Skin epidermis (tissue), 12 donors: ENCODE data around the gene PRSS22.

Experiments
- H3K27ac ChIP-seq, 21 experiments: fragments of 200-600 bp; sonication (generic) in 11 of 21; one replicate each; pipeline ENCODE4 v1.5.0; 2020; ENCODE audit warnings: mild to moderate bottlenecking in 3 of 21, inconsistent platforms in 2 of 21, moderate library complexity in 2 of 21
- H3K4me3 ChIP-seq, 7 experiments: fragments of 200-600 bp; sonication (generic) in 2 of 7; one replicate each; pipeline ENCODE4 v1.5.0; 2020; ENCODE audit warnings: inconsistent platforms in 2 of 7, mild to moderate bottlenecking in 2 of 7, moderate library complexity in 1 of 7

Gene PRSS22

DNA sequence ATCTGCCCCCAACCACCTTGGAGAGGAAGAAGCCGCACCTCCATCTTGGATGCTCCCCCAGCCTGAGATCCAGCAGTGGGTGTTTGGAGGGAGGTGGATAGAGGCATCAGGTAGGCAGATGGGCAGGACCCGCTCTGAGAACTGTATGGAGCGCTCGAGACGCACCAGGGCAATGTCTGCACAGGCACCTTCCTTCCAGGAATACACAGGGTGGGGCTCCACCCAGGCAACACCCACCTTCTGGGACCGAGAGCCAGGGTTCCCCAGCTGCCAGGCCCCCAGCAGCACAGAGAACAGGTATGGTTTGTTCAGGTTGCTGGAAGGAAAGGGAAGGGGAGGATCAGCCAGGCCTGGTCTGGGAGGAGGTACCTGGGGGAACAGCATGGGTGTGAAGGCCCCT, 2.4 kb downstream of the PRSS22 start:
- Histone ChIP-seq H3K27ac (peak overlapping the region in 10 of 21 experiments; percentile 10 to 80 (median 58)), H3K4me3 (peak overlapping the region in 1 of 7 experiments; percentile 21)

DNA sequence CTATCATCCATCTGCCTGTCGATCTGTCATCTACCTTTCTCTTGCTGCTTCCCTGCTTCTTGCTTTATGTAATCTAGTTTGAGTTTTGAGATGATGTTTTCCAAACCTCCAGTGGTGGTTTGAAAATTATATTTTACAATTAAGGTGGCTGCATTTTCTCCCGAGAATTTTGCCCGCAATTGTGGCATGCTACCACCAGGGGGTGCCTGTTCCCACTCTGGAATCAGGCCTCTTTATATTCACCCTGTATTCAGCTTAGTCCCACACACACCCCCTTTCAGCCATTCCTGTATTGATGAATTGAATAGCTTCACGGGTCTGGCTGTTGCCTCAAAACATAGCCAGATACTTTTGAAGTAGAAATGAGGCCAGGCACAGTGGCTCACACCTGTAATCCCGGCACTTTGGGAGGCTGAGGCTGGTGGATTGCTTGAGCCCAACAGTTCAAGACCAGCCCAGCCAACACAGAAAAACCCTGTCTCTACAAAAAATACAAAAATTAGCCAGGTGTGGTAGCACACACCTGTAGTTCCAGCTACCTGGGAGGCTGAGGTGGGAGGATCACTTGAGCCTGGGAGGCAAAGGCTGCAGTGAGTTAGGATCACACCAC, 3.2 kb downstream of the PRSS22 start:
- no peak overlapping the region for H3K4me3 ChIP-seq
- H3K27ac ChIP-seq = peak overlapping the region in 1 of 21 experiments; percentile 77

DNA sequence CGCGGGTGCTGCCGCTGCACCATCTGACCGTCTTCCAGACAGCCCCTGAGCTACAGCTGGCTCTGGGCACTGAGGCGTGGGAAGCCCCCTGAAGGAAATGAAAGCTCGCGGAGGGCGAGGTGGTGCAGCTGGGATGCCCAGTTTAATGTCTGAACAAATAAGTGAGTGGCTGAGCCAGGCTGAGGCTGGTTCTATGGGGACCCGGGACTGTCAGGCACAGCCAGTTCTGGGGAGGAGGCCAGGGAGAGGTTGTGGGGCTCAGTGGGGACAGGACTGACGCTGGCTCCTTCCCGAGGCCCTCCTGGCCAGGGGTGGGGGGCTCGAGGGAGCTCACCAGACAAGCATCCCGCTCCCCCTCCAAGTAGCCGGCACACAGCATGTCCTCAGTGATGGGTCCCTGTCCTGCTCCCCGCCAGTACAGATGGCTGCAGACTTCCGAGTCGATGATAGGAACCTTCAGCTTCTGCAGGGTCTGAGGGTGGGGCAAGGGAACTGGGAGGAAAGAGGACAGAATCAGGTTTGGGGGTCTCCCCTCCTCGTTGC, 4.4 kb downstream of the PRSS22 start:
- Histone ChIP-seq H3K27ac (no peak overlapping the region), H3K4me3 (no peak overlapping the region)

DNA sequence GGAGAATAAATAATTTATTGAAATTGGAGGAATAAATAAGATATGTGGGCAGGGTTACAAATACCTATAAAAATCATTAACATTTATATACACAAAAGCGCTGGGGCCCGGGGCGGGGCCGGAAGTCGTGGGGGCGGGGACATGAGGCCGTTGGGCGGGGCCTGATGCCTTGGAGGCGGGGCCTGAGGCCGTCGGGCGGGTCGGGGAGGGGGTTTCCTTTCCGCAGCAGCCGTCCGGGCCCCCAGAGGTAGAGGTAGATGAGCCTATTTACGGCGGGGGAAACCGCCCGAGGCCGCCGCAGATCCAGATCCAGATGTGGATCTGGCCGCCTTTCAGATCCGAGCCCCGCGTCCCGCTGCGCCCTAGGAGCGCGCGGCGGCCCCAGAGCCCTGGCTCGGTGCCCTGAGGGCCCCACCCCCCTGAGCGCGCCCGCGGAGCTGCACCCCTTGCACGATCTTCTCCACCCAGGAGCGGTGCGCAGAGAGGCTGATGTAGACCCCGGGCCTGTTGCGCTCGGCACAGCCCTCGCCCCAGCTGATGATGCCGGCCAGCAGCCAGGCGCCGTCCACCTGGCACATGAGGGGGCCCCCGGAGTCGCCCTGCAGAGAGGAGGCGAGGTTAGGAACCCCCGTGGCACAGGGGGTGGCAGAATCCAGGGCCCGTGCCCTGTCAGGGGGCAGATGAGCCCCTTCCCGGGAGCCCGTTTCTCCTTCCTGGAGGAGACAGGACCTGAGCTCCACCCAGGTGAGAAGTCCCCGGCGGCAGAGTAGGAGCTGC, 5.1 kb downstream of the PRSS22 start:
- Histone ChIP-seq H3K4me3 (no peak overlapping the region), H3K27ac (no peak overlapping the region)

DNA sequence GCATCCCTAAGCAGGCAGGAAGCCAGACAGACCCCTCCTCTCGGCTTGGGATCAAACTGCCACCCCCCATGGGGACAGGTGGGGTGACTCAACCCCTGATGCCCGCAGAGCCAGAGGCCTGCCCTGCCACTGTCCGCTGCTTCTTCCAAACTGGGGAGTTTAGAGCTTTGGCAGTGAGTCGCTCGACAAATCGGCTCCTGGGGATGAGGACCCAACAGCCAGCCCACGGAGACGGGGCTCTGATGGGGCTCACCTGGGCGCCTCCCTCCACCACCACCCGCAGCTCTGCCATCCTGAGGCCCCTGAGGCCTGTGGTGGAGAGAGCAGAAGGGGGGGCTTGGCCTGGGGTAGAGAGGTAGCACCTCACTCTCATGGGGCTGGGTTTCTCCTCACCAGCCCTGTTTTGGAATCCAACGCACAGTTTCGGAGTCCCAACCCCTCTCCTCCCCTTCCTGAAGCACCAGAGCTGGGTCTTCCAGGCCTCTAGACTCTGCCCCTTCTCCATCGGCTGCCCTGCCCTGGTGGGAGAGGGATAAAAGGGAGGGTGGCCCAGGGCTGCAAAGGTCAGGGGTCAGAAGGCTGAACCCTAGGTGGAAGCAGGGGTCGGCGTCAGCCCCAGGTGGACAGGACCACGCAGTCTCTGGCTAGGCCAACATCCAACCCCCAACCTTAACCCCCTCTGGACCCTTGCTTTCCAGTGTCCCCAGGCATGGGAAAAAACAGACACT, 5.8 kb downstream of the PRSS22 start:
- Histone ChIP-seq H3K4me3 (no peak overlapping the region), H3K27ac (no peak overlapping the region)

DNA sequence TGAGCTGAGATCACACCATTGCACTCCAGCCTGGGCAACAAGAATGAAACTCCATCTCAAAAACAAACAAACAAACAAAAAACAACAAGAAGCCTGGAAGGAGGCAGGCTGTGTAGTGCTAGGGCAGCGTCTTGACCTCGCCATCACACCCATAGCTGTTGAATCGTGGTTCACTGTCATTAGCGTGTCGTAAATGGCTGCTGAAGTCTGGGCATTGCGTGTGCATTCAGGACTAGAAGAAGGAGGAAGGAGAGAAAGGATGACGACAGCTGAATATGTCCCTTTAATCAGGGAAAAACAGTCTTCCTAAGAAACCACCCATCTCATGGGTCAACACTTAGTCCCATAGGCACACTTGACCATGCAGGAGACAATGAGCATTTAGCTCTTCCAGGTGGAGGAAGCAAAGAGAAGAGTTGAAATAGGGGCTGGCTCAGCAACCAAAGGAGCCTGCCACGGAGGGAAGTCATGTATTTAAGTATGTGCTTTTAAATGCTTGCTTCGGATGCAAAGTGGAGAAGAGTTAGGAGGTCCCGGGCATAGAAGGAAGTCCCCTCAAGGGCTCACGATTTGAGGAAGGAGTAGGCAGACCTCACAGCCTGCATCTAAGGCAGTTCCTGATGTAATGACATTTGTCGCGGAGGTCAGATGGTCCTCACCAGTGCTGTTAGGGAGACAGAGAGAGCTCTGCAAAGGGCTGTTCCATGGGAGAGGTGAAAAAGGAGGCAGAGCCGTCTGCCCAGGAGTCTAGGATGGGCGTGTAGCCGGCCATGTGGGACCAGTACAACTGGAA, 8.8 kb downstream of the PRSS22 start:
- H3K4me3 ChIP-seq = no peak overlapping the region
- no peak overlapping the region for H3K27ac ChIP-seq

DNA sequence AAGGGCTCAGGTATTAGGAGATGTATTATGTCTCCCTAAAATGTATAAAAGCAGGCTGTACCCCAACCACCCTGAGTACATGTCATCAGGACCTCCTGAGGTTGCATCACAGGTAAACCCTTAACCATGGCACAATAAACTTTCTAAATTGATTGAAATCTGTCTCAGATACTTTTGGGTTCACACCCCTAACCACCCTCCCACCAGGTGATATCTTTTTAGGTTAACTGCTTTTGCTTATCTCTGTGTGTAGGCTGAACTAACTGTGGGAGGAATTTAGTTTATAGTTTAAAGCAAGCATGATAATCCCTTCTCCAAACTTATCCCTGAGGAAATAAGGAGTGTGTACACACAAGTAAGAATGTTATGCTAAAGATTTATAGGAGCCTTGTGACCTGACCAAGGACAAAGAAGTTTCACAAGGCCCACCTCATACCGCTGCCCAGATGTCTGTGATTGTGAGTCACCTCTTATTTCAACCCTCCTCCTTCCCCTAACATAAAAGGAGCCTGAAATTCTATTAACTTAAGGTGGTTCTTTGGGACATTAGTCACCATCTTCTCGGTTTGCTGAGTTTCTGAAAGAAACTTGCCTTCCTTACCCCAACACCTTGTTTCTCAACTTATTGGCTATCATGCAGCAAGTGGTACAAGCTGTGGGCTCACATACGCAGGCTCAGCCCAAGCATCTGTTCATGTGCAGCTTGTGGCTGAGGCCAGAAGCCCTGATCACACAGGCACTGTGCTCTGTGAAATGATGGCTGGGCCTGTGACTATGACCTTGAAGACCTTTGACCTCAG, 11.3 kb downstream of the PRSS22 start:
- Histone ChIP-seq H3K27ac (no peak overlapping the region), H3K4me3 (no peak overlapping the region)

DNA sequence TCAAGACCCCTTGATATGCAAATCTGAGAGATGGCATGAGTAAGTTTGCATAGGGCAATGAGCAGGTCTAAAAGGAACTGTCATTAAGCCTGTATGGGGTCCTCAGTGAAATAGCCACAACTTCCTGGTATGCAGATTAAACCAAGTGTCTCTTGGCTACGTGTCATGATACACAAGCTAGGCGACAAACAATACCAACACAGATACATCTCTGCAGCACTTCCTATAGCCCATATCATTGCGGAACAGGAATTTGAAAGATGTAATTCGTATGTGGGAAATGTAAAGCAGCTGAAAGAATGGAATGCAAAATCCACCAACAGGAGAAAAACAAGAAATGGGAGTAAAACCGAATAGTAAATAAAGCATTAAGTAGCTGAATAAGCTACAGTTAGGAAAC, 12.9 kb downstream of the PRSS22 start:
- Histone ChIP-seq H3K4me3 (no peak overlapping the region), H3K27ac (no peak overlapping the region)

DNA sequence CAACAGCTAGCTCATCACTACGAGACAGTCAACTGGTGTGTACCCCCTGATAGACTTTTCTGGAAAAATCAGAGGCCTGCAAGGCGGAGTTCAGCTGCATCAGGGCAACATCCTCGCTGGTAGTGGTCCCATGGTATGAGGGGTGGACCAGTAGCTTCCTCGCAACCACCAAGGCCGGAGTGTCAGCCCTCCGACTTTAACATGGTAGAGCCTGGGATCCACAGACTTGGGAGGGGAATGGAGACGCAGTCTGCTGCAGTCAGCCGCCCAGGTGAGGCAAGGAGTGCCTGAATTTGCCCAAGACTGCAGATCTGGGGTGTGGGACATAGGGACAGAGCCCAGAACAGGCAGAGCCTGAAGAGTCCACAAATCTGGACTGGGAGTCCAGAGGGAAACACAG, 14.4 kb downstream of the PRSS22 start:
- H3K4me3 ChIP-seq = no peak overlapping the region

DNA sequence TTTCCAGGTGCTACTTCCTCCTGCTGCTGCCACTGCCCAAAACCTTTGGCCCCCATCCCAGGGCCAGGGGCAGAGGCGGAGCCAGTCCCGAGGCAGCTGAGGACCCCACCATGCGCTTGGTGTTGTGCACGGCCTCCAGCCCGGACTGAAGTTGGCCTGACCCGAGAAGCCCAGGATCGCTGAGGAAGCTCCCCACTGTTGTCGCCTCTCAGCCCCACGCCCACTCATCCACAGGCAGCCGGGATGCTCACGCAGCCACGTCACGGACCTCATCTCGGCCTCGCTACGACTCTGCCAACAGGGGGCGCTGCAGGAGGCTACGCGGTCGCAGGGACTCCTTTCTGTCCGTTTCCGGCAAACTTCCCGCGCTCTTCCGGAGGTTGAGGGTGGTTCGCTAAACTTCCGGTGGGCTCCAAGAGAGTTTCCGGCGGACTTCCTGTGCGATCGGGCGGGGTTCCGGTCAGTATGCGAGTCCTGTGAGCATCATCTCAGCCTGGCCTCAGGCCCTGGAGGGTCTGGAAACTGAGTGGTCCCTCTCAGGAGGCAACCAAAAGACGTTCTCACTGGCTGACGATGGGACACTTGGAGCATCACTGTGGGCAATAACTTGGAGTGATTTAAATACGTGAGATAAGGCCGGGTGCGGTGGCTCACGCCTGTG, 15.5 kb downstream of the PRSS22 start:
- Histone ChIP-seq H3K4me3 (peak overlapping the region in 2 of 7 experiments; percentile 6 to 16), H3K27ac (peak overlapping the region in 7 of 21 experiments; percentile 13 to 70 (median 50))

More for the DNA sequence above, 14.4 kb downstream of the PRSS22 start:
- H3K27ac ChIP-seq = no peak overlapping the region

DNA sequence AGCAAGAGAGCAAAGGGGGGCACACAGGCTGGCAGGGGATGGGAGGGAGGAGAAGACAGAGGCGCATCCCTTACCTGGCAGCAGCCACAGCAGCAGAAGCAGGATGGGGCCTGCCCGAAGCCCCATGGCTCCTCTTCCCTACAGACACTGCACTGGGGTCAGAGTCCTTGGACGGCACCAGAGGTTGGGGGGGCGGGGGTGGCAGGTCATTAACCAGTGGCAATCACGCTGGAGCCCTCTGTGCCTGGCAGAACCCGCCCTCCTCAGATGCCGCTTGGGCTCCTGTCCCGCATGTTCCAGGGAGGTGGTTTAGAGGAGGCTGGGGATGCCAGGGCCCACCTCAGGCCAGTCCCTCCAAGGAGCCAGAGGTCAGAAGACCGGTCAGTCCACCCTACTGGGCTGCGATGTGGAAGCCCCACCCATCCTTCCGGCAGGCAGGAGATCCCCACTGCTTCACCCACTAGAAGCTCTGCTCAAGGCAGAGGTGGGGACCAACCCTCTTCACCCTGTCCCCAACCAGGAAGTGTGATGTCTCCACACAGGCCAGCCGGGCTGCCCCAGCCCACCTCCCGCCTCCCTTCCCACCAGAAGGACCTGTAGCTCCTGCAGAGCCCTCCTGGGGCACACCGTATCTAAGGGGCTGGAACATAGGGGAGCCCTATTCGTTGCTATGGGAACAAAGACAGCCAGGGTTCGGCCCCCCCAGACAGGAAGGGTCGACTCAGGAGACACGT, 16.2 kb downstream of the PRSS22 start:
- H3K4me3 ChIP-seq = peak overlapping the region in 2 of 7 experiments; percentile 6 to 16
- peak overlapping the region in 7 of 21 experiments; percentile 13 to 70 (median 50) for H3K27ac ChIP-seq

DNA sequence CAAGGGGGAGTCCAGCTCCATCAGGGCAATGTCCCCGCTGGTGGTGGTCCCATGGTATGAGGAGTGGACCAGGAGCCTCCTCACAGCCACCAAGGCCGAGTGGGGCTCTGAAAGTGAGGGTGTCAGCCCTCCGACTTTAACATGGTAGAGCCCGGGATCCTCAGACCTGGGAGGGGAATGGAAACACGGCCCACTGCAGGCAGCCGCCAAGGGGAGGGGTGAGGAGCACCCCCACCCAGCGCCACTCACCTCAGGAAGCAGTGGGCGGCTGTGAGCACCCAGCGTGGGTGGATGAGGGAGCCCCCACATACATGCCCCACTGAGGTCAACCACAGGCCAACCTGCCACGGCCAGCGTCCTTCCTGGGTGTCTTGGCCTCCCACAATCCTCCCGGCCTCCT, 17.1 kb downstream of the PRSS22 start:
- no peak overlapping the region for H3K4me3 ChIP-seq
- peak overlapping the region in 1 of 21 experiments; percentile 70 for H3K27ac ChIP-seq

DNA sequence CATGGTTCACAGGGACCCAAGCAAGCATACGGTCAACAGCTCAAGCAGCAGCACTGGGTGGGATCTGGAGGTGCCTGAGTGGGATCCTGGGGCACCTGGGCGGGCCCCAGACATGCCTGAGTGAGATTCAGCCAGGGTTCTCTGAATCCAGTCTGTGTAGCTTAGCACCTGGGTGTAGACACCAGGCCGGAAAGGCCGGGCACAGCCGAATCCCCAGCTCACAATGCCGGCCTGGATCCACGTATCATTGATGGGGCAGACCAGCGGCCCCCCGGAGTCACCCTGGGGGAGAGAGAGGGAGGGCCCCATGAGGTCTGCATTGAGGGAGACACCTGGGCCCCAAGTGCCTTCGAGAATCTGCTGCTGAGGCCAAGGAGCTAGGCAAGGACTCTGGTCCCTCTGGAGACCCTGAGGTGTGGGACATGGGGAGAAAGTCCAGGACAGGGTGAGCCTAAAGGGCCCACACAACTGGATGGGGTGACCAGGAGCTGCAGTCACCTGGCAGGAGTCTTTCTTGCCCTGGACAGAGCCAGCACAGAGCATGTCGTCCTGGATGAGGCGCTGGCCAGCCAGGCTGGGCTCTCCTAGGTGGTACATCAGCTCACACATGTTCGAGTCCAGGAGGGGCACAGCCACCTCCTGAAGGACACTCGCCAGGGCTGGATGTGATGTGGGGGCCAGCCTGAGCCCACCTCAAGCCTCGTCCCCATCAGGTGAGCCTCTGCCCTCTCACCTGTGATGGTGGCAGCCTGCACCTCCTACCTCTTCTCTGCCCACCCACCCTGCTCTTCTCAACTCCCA, 18.1 kb downstream of the PRSS22 start:
- H3K27ac ChIP-seq = no peak overlapping the region
- H3K4me3 ChIP-seq = no peak overlapping the region

DNA sequence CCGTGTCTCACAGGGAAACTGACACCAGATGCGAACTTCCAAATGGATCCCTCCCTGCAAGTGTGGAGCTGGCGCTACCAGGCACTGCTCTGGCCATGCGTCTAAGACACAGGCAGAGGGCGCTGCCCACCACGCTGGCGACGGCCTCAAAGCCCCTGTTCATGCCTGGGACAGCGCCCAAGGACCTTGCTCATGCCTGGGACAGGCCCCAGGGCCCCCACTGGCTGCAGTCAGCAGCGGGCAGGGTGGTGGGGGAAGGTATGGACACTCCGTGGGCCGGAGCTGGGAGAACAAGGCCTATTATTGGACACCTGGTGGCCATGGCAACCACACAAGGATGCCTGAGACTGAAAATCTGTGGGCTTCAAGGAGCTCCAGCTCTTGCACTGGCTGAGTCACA, 19.0 kb downstream of the PRSS22 start:
- Histone ChIP-seq H3K4me3 (no peak overlapping the region), H3K27ac (no peak overlapping the region)

DNA sequence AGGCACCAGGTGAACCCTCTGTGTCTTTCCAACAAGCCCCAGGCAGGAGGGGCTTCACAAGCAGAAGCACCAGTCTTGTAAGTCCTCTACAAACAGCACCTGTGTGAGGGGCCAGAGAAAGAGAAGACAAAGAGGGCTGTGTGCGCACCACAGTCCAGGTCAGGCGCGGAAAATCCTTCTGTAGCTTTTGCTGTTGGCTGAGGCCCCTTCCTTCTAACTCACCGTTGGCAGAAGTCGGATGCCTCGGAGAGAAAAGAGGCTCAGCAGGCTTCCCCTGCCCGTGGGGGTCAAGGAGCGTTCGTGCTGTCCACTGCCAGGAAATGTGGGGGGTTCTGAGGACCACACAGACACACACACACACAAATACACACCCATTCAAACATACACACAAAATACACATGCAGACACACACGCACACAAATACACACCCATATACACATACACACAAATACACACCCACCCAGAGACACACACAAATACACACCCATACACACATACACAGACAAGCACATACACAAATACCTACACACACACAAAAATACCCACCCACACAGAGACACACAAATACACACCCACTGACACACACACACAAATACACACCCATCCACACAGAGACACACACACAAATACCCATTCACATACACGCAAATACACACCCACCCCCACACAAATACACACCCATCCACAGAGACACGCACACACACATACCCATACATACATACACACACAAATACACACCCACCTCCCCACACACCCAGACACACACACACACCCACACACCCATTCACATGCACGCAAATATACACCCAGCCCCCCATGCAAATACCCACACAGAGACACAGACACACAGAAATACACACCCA, 21.1 kb downstream of the PRSS22 start:
- Histone ChIP-seq H3K27ac (peak overlapping the region in 10 of 21 experiments; percentile 14 to 79 (median 36)), H3K4me3 (no peak overlapping the region)
